Coronary artery (tissue), 2 donors: ENCODE results near the gene FLT1.

Experiments
- DNase-seq: peaks from one replicate; pipeline ENCODE4 v3.0.0-alpha.2; 2017; ENCODE audit warnings: low spot score
- H3K27ac ChIP-seq, 2 donors: fragments of 200-600 bp; sonication (generic); one replicate each; pipeline ENCODE4 v1.5.1; 2016 to 2019
- H3K4me3 ChIP-seq: fragments of 200-600 bp; sonication (generic); 2 replicates; pipeline ENCODE4 v1.5.1; 2016; ENCODE audit warnings: mild to moderate bottlenecking, moderate library complexity
- TF ChIP-seq, protein P1 (sequence below): fragments of 200-600 bp; sonication (generic); IDR thresholded peaks from one replicate; pipeline ENCODE4 v1.5.1; 2019; ENCODE audit warnings: antibody characterized with exemption

The FLT1 gene

GRCh38 chr13:28257305-28257704 is 237.6 kb downstream of the FLT1 start:
- TF ChIP-seq, protein P1, sequence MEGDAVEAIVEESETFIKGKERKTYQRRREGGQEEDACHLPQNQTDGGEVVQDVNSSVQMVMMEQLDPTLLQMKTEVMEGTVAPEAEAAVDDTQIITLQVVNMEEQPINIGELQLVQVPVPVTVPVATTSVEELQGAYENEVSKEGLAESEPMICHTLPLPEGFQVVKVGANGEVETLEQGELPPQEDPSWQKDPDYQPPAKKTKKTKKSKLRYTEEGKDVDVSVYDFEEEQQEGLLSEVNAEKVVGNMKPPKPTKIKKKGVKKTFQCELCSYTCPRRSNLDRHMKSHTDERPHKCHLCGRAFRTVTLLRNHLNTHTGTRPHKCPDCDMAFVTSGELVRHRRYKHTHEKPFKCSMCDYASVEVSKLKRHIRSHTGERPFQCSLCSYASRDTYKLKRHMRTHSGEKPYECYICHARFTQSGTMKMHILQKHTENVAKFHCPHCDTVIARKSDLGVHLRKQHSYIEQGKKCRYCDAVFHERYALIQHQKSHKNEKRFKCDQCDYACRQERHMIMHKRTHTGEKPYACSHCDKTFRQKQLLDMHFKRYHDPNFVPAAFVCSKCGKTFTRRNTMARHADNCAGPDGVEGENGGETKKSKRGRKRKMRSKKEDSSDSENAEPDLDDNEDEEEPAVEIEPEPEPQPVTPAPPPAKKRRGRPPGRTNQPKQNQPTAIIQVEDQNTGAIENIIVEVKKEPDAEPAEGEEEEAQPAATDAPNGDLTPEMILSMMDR = no peak
- Histone ChIP-seq H3K4me3 (no peak overlapping the region), H3K27ac (no peak overlapping the region)
- no peak for DNase-seq

DNA sequence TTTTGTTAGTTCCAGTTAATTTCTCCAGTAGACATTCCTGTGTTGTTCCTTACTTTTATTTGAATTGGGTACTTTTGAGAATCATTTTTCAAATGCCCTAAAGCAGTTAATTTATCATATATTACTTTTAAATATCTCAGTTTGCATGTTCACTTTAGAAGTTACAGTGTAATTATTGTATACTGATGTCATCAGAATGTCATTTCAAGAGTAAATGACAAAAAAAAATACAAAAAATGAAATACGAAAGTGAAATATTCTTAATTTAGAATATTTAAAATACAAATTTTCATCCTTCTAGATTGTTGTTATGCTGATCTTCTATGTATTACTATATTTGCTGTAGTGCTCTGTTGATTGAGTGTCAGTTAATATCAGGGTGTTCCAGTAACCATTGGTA is 242.4 kb downstream of the FLT1 start:
- TF ChIP-seq, protein P1 = no peak
- DNase-seq = no peak
- Histone ChIP-seq H3K4me3 (no peak overlapping the region), H3K27ac (no peak overlapping the region)

- H3K27ac ChIP-seq = no peak overlapping the region
- TF ChIP-seq, protein P1 = no peak
- H3K4me3 ChIP-seq = no peak overlapping the region
- DNase-seq = no peak
Measured at GRCh38 chr13:28251466-28251865, 243.5 kb downstream of the FLT1 start.

DNA sequence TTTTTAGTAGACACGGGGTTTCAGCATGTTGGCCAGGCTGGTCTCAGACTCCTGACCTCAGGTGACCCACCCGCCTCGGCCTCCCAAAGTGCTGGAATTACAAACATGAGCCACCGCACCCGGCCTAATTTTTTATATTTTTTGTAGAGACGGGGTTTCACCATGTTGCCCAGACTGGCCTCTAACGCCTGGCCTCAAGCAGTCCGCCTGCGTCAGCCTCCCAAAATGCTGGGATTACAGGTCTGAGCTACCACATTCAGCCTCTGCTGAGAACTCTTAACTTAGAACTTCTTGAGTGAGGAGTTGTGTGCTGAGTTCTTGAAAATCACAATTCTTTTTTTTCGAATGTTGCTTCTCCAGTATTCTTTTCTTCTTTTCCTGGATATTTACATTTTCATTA is 244.4 kb downstream of the FLT1 start:
- no peak for DNase-seq
- Histone ChIP-seq H3K4me3 (no peak overlapping the region), H3K27ac (no peak overlapping the region)
- TF ChIP-seq, protein P1 = no peak
